Activated T-helper 1 cell treated with anti-CD3 and anti-CD28 coated beads, Interleukin-12 subunit alpha, Interleukin-12 subunit beta, Interleukin-2, Interleukin-4 antibody, amounts not matched to agents 30 ng/mL and 10 ng/mL and 1 ng/mL, durations not matched to agents 14 hours and 24 hours and 36 hours (primary cell): Measurements from ENCODE around the gene SLC34A1. TPM values are rescaled to one million over a fixed set of nuclear protein-coding genes. Genes with fewer than 3 reads are reported as not detected.
"Not testable (repeated sequence)": the region's sequence is repeated elsewhere in the genome, so short reads cannot be mapped to it uniquely, and the experiment has no call there.

ENCODE experiments used
- DNase-seq: peaks from one replicate; pipeline ENCODE4 v3.0.0; 2021; ENCODE audit warnings: low spot score
- H3K27ac Mint-ChIP-seq: one replicate; pipeline ENCODE4 v1.8.0; 2021; ENCODE audit warnings: mild to moderate bottlenecking, mixed read lengths
- H3K27me3 Mint-ChIP-seq: one replicate; pipeline ENCODE4 v1.8.0; 2022; ENCODE audit warnings: mild to moderate bottlenecking, moderate library complexity, mixed read lengths; ENCODE audit not compliant: insufficient read depth
- H3K36me3 Mint-ChIP-seq: one replicate; pipeline ENCODE4 v1.8.0; 2021; ENCODE audit warnings: low read depth, mixed read lengths
- H3K4me1 Mint-ChIP-seq: one replicate; pipeline ENCODE4 v1.8.0; 2021; ENCODE audit warnings: low read depth, mixed read lengths
- H3K4me3 Mint-ChIP-seq: one replicate; pipeline ENCODE4 v1.8.0; 2021; ENCODE audit warnings: mild to moderate bottlenecking, moderate library complexity, mixed read lengths
- H3K9me3 Mint-ChIP-seq: one replicate; pipeline ENCODE4 v1.8.0; 2021; ENCODE audit warnings: mixed read lengths
- intact Hi-C: fragments of 100-400 bp; cut with micrococcal nuclease; formaldehyde crosslinking; loops from one replicate; pipeline ENCODE4 v1.15.1; 2024
- total RNA-seq: library from RNA; stranded (reverse); gene quantifications from 2 replicates; pipeline ENCODE4 v1.2.3, GENCODE V29; 2022

The SLC34A1 gene
- total RNA-seq, 1 donor from 2014 or later = 0.26 TPM

- Mint-ChIP-seq H3K36me3 (no peaks in the 10 kb centered on the region), H3K4me1 (peaks cover 17% of the 10 kb centered on the region), H3K27me3 (peaks cover 34% of the 10 kb centered on the region), H3K4me3 (peak overlapping the region; percentile 84), H3K27ac (peak overlapping the region; percentile 48), H3K9me3 (no peaks in the 10 kb centered on the region)
- intact Hi-C loops = loop anchor here (1.0 to 2.0 kb wide), 8 partner anchors 13 to 190 kb away; partner anchors contain the start of genes LMAN2, PDLIM7, PRR7 and TMED9
- DNase-seq = peak; percentile 21
Observed at GRCh38 chr5:177403102-177403791, 19.0 kb downstream of the SLC34A1 start.

GRCh38 chr5:177403792-177404640 lies 19.8 kb downstream of the SLC34A1 start:
- DNase-seq = peak; percentile 75
- H3K9me3 Mint-ChIP-seq = no peaks in the 10 kb centered on the region
- H3K27ac Mint-ChIP-seq = no peak overlapping the region
- peak overlapping the region; percentile 84 for H3K4me3 Mint-ChIP-seq
- peaks cover 34% of the 10 kb centered on the region for H3K27me3 Mint-ChIP-seq
- H3K36me3 Mint-ChIP-seq = no peaks in the 10 kb centered on the region
- peaks cover 17% of the 10 kb centered on the region for H3K4me1 Mint-ChIP-seq
- intact Hi-C loops = loop anchor here (1.0 to 2.0 kb wide), 9 partner anchors 14 to 189 kb away; partner anchors contain the start of genes GRK6, LMAN2, PDLIM7 and PRR7

- Mint-ChIP-seq H3K27ac (no peak overlapping the region), H3K36me3 (no peaks in the 10 kb centered on the region), H3K4me1 (peaks cover 17% of the 10 kb centered on the region), H3K4me3 (peak overlapping the region; percentile 37), H3K9me3 (no peaks in the 10 kb centered on the region), H3K27me3 (peaks cover 34% of the 10 kb centered on the region)
- no peak for DNase-seq
- intact Hi-C loops = loop anchor here (1.0 kb wide), 1 partner anchor 22 kb away; the partner anchor contains the start of gene GRK6
Observed at GRCh38 chr5:177404641-177405179, 20.5 kb downstream of the SLC34A1 start.

GRCh38 chr5:177405312-177405711 lies 21.1 kb downstream of the SLC34A1 start:
- no peaks in the 10 kb centered on the region for H3K36me3 Mint-ChIP-seq
- H3K27ac Mint-ChIP-seq = no peak overlapping the region
- no peaks in the 10 kb centered on the region for H3K9me3 Mint-ChIP-seq
- peaks cover 34% of the 10 kb centered on the region for H3K27me3 Mint-ChIP-seq
- intact Hi-C loops = no loop called here
- peaks cover 17% of the 10 kb centered on the region for H3K4me1 Mint-ChIP-seq
- no peak for DNase-seq
- peak overlapping the region; percentile 37 for H3K4me3 Mint-ChIP-seq

GRCh38 chr5:177405805-177406204 lies 21.6 kb downstream of the SLC34A1 start:
- Mint-ChIP-seq H3K27ac (no peak overlapping the region), H3K4me1 (peaks cover 22% of the 10 kb centered on the region), H3K9me3 (no peaks in the 10 kb centered on the region), H3K27me3 (peaks cover 34% of the 10 kb centered on the region), H3K36me3 (no peaks in the 10 kb centered on the region), H3K4me3 (no peak overlapping the region)
- DNase-seq = no peak
- intact Hi-C loops = no loop called here

- Mint-ChIP-seq H3K27me3 (peaks cover 7% of the 10 kb centered on the region), H3K4me3 (no peak within 1 kb of the TSS), H3K27ac (no peak within 1 kb of the TSS), H3K9me3 (no peaks in the 10 kb centered on the region), H3K36me3 (no peaks in the 10 kb centered on the region), H3K4me1 (peaks cover 20% of the 10 kb centered on the region)
- DNase-seq = no peak
- intact Hi-C loops = no loop called here
Observed at GRCh38 chr5:177409043-177409801, 25.0 kb downstream of the SLC34A1 start, which contains the start of gene F12. Gene F12 (minus strand): TSS chr5:177409564. CDS start chr5:177409527, 37 bp downstream.

GRCh38 chr5:177410575-177410974 lies 26.3 kb downstream of the SLC34A1 start:
- no peak overlapping the region for H3K4me3 Mint-ChIP-seq
- peaks cover 7% of the 10 kb centered on the region for H3K27me3 Mint-ChIP-seq
- no peaks in the 10 kb centered on the region for H3K9me3 Mint-ChIP-seq
- intact Hi-C loops = no loop called here
- H3K36me3 Mint-ChIP-seq = no peaks in the 10 kb centered on the region
- DNase-seq = no peak
- H3K4me1 Mint-ChIP-seq = peaks cover 25% of the 10 kb centered on the region
- H3K27ac Mint-ChIP-seq = no peak overlapping the region

GRCh38 chr5:177412603-177413233 lies 28.5 kb downstream of the SLC34A1 start:
- intact Hi-C loops = no loop called here
- Mint-ChIP-seq H3K9me3 (no peaks in the 10 kb centered on the region), H3K27me3 (peaks cover 2% of the 10 kb centered on the region), H3K36me3 (no peaks in the 10 kb centered on the region), H3K4me3 (no peak overlapping the region), H3K4me1 (peaks cover 25% of the 10 kb centered on the region), H3K27ac (no peak overlapping the region)
- no peak for DNase-seq

- intact Hi-C loops = no loop called here
- Mint-ChIP-seq H3K36me3 (no peaks in the 10 kb centered on the region), H3K4me3 (no peak overlapping the region), H3K4me1 (peaks cover 25% of the 10 kb centered on the region), H3K27ac (no peak overlapping the region), H3K27me3 (peaks cover 2% of the 10 kb centered on the region), H3K9me3 (no peaks in the 10 kb centered on the region)
- DNase-seq = no peak
Observed at GRCh38 chr5:177414481-177414880, 30.2 kb downstream of the SLC34A1 start.

GRCh38 chr5:177417081-177417480 lies 32.8 kb downstream of the SLC34A1 start:
- H3K4me3 Mint-ChIP-seq, H3K27ac Mint-ChIP-seq, H3K36me3 Mint-ChIP-seq, DNase-seq, H3K27me3 Mint-ChIP-seq, H3K9me3 Mint-ChIP-seq, intact Hi-C loops: not testable (repeated sequence)
- H3K4me1 Mint-ChIP-seq = peaks cover 14% of the 10 kb centered on the region

GRCh38 chr5:177419046-177419445 lies 34.8 kb downstream of the SLC34A1 start:
- intact Hi-C loops = no loop called here
- H3K27me3 Mint-ChIP-seq = peaks cover 2% of the 10 kb centered on the region
- H3K27ac Mint-ChIP-seq = no peak overlapping the region
- H3K36me3 Mint-ChIP-seq = no peaks in the 10 kb centered on the region
- H3K4me1 Mint-ChIP-seq = peaks cover 6% of the 10 kb centered on the region
- no peak overlapping the region for H3K4me3 Mint-ChIP-seq
- DNase-seq = no peak
- H3K9me3 Mint-ChIP-seq = no peaks in the 10 kb centered on the region

GRCh38 chr5:177420472-177420871 lies 36.2 kb downstream of the SLC34A1 start:
- H3K9me3 Mint-ChIP-seq, intact Hi-C loops, H3K27ac Mint-ChIP-seq, H3K36me3 Mint-ChIP-seq, DNase-seq, H3K27me3 Mint-ChIP-seq, H3K4me3 Mint-ChIP-seq: not testable (repeated sequence)
- H3K4me1 Mint-ChIP-seq = peaks cover 14% of the 10 kb centered on the region
